Fibroblast of skin of left quadriceps (primary cell): Measurements from ENCODE around the gene SUPT20HL1.
"Not testable (repeated sequence)": the region's sequence is repeated elsewhere in the genome, so short reads cannot be mapped to it uniquely, and the experiment has no call there.

ENCODE experiments used
- DNase-seq, 2 experiments: peaks; one replicate each; pipeline ENCODE4 v3.0.0-alpha.2; 2013; ENCODE audit warnings: low read depth in 2 of 2

SUPT20HL1 gene

DNA sequence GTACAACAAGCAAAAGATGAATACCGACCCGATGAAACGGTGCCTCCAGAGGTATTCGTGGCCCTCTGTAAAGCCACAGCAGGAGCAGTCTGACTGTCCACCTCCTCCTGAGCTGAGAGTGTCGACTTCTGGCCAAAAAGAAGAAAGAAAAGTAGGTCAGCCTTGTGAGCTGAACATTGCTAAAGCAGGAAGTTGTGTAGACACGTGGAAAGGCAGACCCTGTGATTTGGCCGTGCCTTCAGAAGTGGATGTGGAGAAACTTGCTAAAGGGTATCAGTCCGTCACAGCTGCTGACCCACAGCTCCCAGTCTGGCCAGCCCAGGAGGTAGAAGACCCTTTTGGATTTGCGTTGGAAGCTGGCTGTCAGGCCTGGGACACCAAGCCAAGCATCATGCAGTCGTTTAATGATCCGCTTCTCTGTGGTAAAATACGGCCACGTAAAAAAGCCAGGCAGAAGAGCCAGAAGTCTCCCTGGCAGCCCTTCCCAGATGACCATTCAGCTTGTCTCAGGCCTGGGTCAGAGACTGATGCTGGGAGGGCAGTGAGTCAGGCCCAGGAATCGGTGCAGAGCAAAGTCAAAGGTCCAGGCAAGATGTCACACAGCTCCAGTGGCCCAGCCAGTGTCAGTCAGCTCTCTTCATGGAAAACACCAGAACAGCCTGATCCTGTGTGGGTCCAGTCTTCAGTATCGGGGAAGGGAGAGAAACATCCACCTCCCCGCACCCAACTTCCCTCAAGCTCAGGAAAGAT lies 3.2 kb downstream of the SUPT20HL1 start:
- not testable (repeated sequence) for DNase-seq

DNA sequence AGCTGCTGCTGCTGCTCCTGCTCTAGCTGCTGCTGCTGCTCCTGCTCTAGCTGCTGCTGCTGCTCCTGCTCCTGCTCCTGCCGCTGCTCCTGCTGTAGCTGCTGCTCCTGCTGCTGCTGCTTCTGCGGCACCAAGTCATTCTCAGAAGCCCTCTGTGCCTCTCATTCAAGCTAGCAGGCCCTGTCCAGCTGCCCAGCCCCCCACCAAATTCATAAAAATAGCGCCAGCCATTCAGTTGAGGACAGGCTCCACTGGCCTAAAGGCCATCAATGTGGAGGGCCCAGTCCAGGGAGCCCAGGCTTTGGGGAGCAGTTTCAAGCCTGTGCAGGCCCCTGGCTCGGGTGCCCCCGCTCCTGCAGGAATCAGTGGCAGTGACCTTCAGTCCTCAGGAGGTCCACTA lies 3.9 kb downstream of the SUPT20HL1 start:
- no peak for DNase-seq

DNA sequence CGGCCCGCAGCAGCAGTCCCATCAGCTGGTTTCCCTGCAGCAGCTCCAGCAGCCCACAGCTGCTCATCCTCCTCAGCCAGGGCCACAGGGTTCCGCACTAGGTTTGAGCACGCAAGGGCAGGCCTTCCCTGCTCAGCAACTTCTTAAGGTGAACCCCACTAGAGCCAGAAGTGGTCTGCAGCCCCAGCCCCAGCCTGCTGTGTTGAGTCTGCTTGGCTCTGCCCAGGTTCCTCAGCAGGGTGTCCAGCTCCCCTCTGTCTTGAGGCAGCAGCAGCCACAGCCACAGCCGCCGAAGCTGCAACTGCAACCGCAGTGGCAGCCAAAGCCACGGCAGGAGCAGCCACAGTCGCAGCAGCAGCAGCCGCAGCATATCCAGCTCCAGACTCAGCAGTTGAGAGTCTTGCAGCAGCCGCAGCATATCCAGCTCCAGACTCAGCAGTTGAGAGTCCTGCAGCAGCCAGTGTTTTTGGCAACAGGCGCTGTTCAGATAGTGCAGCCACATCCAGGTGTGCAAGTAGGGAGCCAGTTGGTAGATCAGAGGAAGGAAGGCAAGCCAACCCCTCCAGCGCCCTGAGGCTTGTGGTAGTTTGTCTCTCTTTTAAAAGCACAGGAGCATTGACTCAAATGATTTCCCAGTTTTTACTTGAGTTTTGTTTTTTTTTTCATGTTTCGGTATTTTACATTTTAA lies 4.6 kb downstream of the SUPT20HL1 start:
- no peak for DNase-seq

GRCh38 chrX:24366762-24367400 lies 6.4 kb downstream of the SUPT20HL1 start:
- not testable (repeated sequence) for DNase-seq

- no peak for DNase-seq
Observed at GRCh38 chrX:24369816-24370215, 9.4 kb downstream of the SUPT20HL1 start.

- DNase-seq = peak in 1 of 2 experiments; percentile 17
Observed at GRCh38 chrX:24371391-24371972, 11.0 kb downstream of the SUPT20HL1 start.

- no peak for DNase-seq
Observed at GRCh38 chrX:24372021-24372763, 11.8 kb downstream of the SUPT20HL1 start.

DNA sequence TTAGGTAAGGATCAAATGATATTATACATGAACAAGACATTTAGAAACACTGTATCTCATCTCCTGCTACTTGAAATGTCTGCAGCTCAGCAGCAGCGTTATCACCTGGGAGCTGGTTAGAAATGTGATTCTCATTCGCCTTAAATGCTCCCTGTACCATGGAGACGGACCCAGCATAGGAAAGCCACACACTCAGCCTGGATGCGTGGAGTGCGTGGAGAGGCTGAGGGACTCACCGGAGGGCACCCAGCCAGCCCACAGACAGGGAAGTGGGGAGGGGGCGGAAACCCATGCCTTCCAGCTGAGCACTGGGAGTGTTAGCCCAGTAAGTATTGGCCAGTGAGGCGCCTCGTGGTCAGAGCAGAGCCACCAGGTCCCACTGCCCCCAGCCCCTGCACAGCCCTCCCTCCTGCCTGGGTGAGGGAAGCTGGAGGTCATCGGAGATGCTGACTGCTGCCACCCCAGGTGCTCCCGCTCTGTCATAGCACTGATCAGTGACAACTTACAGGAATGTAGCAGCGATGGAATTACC lies 15.2 kb downstream of the SUPT20HL1 start:
- no peak for DNase-seq

GRCh38 chrX:24376403-24376802 lies 16.0 kb downstream of the SUPT20HL1 start:
- DNase-seq = no peak

DNA sequence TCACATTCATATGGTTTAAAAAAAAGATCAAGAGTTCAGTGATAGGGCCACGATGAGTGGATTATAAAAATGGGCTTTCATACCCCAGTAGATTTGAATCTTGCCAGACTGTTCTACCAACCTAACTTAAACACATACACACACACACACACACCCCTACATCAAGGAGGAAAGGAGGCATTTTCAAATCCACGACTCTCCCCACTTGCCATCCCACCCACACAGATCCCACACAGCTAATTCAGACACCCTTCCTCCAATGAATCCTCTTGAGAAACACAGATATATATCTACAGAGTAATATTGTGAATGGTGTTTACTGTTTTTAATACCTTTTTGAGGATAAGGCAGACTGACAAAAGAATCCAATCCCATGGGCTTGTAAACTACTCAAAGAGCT lies 16.8 kb downstream of the SUPT20HL1 start:
- DNase-seq = no peak

- DNase-seq = no peak
Observed at GRCh38 chrX:24377911-24378468, 17.6 kb downstream of the SUPT20HL1 start.

- no peak for DNase-seq
Observed at GRCh38 chrX:24378706-24379105, 18.3 kb downstream of the SUPT20HL1 start.

- no peak for DNase-seq
Observed at GRCh38 chrX:24380262-24381187, 20.1 kb downstream of the SUPT20HL1 start.

DNA sequence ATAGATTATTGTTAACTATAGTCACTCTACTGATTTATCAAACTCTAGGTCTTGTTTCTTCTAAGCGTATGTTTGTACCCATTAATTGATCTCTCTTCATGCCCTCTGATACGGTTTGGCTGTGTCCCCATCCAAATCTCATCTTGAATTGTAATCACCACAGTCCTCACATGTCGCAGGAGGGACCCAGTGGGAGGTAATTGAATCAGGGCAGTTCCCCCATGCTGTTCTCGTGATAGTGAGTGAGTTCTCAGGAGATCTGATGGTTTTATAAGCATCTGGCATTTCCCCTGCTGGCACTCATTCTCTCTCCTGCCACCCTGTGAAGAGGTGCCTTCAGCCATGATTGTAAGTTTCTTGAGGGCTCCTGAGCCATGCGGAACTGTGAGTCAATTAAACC lies 21.9 kb downstream of the SUPT20HL1 start:
- not testable (repeated sequence) for DNase-seq

DNA sequence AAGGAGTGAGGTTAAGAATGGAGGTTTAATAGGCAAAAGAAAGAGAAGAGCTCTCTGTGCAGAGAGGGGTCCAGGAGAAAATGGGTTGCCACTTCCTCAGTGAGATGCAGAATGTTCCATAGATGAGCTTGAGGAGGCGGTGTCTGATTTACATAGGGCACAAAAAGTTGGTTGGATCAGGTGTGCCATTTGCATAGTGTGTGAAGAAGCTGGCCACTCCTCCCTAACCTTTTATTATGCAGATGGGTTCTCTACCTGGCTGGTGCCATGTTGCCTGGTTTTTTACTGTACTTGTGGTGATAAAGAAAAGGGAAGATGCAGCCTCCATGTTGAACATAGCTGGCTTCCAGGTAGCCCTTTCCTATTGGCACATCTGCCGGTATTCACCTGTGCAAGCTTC lies 27.3 kb downstream of the SUPT20HL1 start:
- no peak for DNase-seq

- no peak for DNase-seq
Observed at GRCh38 chrX:24391389-24391788, 30.9 kb downstream of the SUPT20HL1 start.

DNA sequence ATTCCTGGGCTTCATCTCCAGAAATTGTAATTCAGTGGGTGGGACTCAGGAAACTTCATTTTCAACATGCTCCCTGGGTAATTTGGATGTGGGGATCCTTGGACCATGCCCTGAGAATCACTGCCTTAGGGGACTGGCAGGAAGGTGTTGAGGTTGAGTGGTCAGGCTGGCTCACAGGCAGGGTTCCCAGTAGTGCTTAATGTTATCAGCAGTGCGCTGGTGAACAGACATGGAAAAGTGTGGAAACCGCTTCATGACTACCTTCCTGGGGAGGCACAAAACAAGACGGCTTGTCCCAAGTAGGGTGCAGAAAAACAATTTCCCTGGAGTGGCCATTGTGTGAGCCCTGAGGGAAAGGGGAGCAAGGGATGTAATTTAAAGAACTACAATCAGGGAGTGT lies 31.4 kb downstream of the SUPT20HL1 start:
- no peak for DNase-seq

- DNase-seq = no peak
Observed at GRCh38 chrX:24392709-24393108, 32.3 kb downstream of the SUPT20HL1 start.

GRCh38 chrX:24395775-24396174 lies 35.3 kb downstream of the SUPT20HL1 start:
- peak; percentile 23 to 28 for DNase-seq
